ENCODE data around the gene KIFC1. TPM values are rescaled to one million over a fixed set of nuclear protein-coding genes. Genes with fewer than 3 reads are reported as not detected.

The KIFC1 gene
- total and polyA plus RNA-seq, 5 experiments from 2014 or later: 0.26 to 1.2 (median 0.53) TPM; not detected in 1

DNA sequence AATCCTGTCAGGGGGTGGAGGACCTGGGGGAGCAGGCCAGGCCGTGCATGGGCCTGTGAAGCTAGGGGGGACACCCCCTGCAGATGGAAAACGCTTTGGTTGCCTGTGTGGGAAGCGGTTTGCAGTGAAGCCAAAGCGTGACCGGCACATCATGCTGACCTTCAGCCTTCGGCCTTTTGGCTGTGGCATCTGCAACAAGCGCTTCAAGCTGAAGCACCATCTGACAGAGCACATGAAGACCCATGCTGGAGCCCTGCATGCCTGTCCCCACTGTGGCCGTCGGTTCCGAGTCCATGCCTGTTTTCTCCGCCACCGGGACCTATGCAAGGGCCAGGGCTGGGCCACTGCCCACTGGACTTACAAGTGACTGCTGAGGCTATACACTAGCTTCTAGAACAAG is 64.5 kb downstream of the KIFC1 start:
- ATAC-seq: no peak
- H3K4me1 Mint-ChIP-seq: peaks cover 31 to 63% (median 40%) of the 10 kb centered on the region in 4 donors
- peak overlapping the region in 2 of 10 donors; percentile 42 to 96 for H3K27ac Mint-ChIP-seq

DNA sequence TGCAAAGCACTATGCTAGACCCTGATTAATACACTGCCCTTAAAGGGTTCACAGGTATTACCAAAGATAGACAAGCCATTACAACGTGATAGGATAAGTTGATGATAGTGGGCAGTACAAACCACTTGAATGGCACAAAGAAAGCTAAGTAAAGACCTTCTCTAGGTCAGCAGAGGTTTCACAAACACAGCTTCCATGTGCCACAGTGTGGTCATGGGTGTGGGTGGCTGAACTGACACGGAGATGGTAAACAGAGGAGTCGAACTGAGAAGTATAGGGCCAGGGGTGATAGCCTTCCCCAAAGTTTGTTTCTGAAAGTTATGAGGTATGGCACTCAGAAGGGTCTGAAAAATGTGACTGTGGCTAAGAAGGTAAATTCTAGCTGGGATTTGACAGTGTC is 67.1 kb downstream of the KIFC1 start:
- no peak for ATAC-seq
- Mint-ChIP-seq H3K27me3 (peaks cover 0 to under 1% (median 0%) of the 10 kb centered on the region in 5 donors), H3K4me3 (no peak overlapping the region), H3K36me3 (peaks cover 0 to 17% (median 14%) of the 10 kb centered on the region in 3 donors), H3K27ac (no peak overlapping the region), H3K4me1 (peaks cover 22 to 39% (median 28%) of the 10 kb centered on the region in 4 donors), H3K9me3 (no peaks in the 10 kb centered on the region)
- no peak for DNase-seq
- POLR2A ChIA-PET: no interaction called here

More for the DNA sequence above, 64.5 kb downstream of the KIFC1 start:
- POLR2A ChIA-PET: interaction anchor here (0.7 to 4.2 kb wide), 3 partner anchors 25 to 124 kb away, joined by 4 to 52 read pairs (median 21); partner anchors contain the start of genes BAK1, CUTA and SYNGAP1
- Mint-ChIP-seq H3K36me3 (peaks cover 0 to 17% (median 14%) of the 10 kb centered on the region in 3 donors), H3K27me3 (no peaks in the 10 kb centered on the region), H3K9me3 (no peaks in the 10 kb centered on the region), H3K4me3 (peak overlapping the region in 8 of 10 donors; percentile 12 to 91 (median 49))
- no peak for DNase-seq

DNA sequence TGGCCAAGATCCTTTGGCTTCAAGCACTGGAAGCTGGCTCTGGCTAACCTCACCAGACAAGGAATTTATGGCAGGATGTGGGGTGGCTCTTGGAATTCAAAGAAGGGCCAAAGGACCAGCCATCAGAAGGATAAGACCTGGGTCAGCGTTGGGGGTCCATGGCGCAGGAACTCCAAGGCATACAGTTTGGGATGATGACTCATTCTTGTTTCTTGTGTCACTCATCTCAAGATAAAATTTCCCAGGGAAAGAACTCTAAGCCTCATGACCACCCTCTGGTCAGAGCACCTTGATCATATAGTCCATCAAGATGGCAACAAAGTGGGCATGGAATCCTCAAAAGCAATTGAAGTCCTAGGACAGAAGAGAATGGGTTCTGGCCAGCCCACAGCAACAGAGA is 67.6 kb downstream of the KIFC1 start:
- no peak for DNase-seq
- POLR2A ChIA-PET: no interaction called here
- Mint-ChIP-seq H3K4me1 (peaks cover 18 to 34% (median 25%) of the 10 kb centered on the region in 4 donors), H3K27ac (no peak overlapping the region), H3K27me3 (peaks cover 0 to 2% (median 0%) of the 10 kb centered on the region in 5 donors), H3K9me3 (no peaks in the 10 kb centered on the region), H3K36me3 (peaks cover 0 to 17% (median 14%) of the 10 kb centered on the region in 3 donors), H3K4me3 (no peak overlapping the region)
- ATAC-seq: no peak

Small RNA genes lying within 50 kb of the gene (microRNA-seq; reads per million reads assigned to microRNA genes)
- not detected for gene MIR5004 (ENCODE audit: borderline microRNAs expressed)

Other genes starting within 250 kb of the KIFC1 start
- gene COL11A2, start 199.4 kb upstream of the KIFC1 start, total RNA-seq: 1 to 10 TPM; 7.5 to 8.0 TPM
- gene COL11A2, start 199.4 kb upstream of the KIFC1 start, polyA plus RNA-seq: under 1 TPM; 0.08 to 0.48 (median 0.13) TPM
- gene RXRB, start 191.2 kb upstream of the KIFC1 start, total RNA-seq: 100 to 1,000 TPM; 126 to 127 TPM
- 10 to 100 TPM in 1 of 3 donors, 1 to 10 TPM in 2; 6.6 to 10.9 (median 7.3) TPM for gene RXRB, start 191.2 kb upstream of the KIFC1 start, polyA plus RNA-seq
- gene SLC39A7, start 191.0 kb upstream of the KIFC1 start, total RNA-seq: 10 to 100 TPM; 35.5 to 36.4 TPM
- 10 to 100 TPM; 18.8 to 23.8 (median 21.8) TPM for gene SLC39A7, start 191.0 kb upstream of the KIFC1 start, polyA plus RNA-seq
- gene HSD17B8, start 187.2 kb upstream of the KIFC1 start, total RNA-seq: 10 to 100 TPM; 28.7 to 29.0 TPM
- gene HSD17B8, start 187.2 kb upstream of the KIFC1 start, polyA plus RNA-seq: 10 to 100 TPM; 75.0 to 79.2 (median 75.9) TPM
- 10 to 100 TPM; 58.3 to 59.1 TPM for gene RING1, start 183.3 kb upstream of the KIFC1 start, total RNA-seq
- gene RING1, start 183.3 kb upstream of the KIFC1 start, polyA plus RNA-seq: 10 to 100 TPM; 12.1 to 12.5 (median 12.4) TPM
- gene VPS52, start 119.9 kb upstream of the KIFC1 start, total RNA-seq: 100 to 1,000 TPM; 116 TPM
- 10 to 100 TPM in 2 of 3 donors, 1 to 10 TPM in 1; 9.3 to 19.3 (median 15.2) TPM for gene VPS52, start 119.9 kb upstream of the KIFC1 start, polyA plus RNA-seq
- 1,000 to 10,000 TPM; 4,620 to 4,686 TPM for gene RPS18, start 119.7 kb upstream of the KIFC1 start, total RNA-seq
- gene RPS18, start 119.7 kb upstream of the KIFC1 start, polyA plus RNA-seq: over 10,000 TPM in 2 of 3 donors, 1,000 to 10,000 TPM in 1; 9,896 to 11,320 (median 11,293) TPM
- gene B3GALT4, start 114.7 kb upstream of the KIFC1 start, total RNA-seq: 10 to 100 TPM; 37.8 to 41.9 TPM
- gene B3GALT4, start 114.7 kb upstream of the KIFC1 start, polyA plus RNA-seq: 10 to 100 TPM; 14.5 to 20.4 (median 18.7) TPM
- 10 to 100 TPM; 53.3 to 59.0 TPM for gene WDR46, start 102.6 kb upstream of the KIFC1 start, total RNA-seq
- gene WDR46, start 102.6 kb upstream of the KIFC1 start, polyA plus RNA-seq: 10 to 100 TPM; 71.3 to 83.7 (median 74.1) TPM
- 10 to 100 TPM; 30.4 to 36.6 TPM for gene PFDN6, start 102.2 kb upstream of the KIFC1 start, total RNA-seq
- gene PFDN6, start 102.2 kb upstream of the KIFC1 start, polyA plus RNA-seq: 10 to 100 TPM; 33.4 to 38.2 (median 35.5) TPM
- 10 to 100 TPM; 60.3 to 66.4 TPM for gene RGL2, start 92.9 kb upstream of the KIFC1 start, total RNA-seq
- 1 to 10 TPM; 5.3 to 9.9 (median 7.0) TPM for gene RGL2, start 92.9 kb upstream of the KIFC1 start, polyA plus RNA-seq
- gene TAPBP, start 77.7 kb upstream of the KIFC1 start, total RNA-seq: 100 to 1,000 TPM; 212 to 215 TPM
- 100 to 1,000 TPM; 259 to 372 (median 327) TPM for gene TAPBP, start 77.7 kb upstream of the KIFC1 start, polyA plus RNA-seq
- gene ZBTB22, start 74.1 kb upstream of the KIFC1 start, total RNA-seq: 10 to 100 TPM; 29.7 to 33.6 TPM
- 10 to 100 TPM; 10.4 to 13.4 (median 10.7) TPM for gene ZBTB22, start 74.1 kb upstream of the KIFC1 start, polyA plus RNA-seq
- gene DAXX, start 68.9 kb upstream of the KIFC1 start, total RNA-seq: 10 to 100 TPM; 88.0 to 88.1 TPM
- 100 to 1,000 TPM in 1 of 3 donors, 10 to 100 TPM in 2; 77.5 to 132 (median 86.5) TPM for gene DAXX, start 68.9 kb upstream of the KIFC1 start, polyA plus RNA-seq
- gene PHF1, start 19.2 kb downstream of the KIFC1 start, total RNA-seq: 100 to 1,000 TPM; 213 to 223 TPM
- gene PHF1, start 19.2 kb downstream of the KIFC1 start, polyA plus RNA-seq: 10 to 100 TPM; 44.3 to 71.4 (median 45.3) TPM
- 100 to 1,000 TPM; 198 to 201 TPM for gene CUTA, start 26.3 kb downstream of the KIFC1 start, total RNA-seq
- 100 to 1,000 TPM; 338 to 441 (median 385) TPM for gene CUTA, start 26.3 kb downstream of the KIFC1 start, polyA plus RNA-seq
- 10 to 100 TPM; 57.0 to 66.6 TPM for gene SYNGAP1, start 28.2 kb downstream of the KIFC1 start, total RNA-seq
- gene SYNGAP1, start 28.2 kb downstream of the KIFC1 start, polyA plus RNA-seq: 1 to 10 TPM in 2 of 3 donors, under 1 TPM in 1; 0.38 to 1.9 (median 1.4) TPM
- gene ZBTB9, start 62.8 kb downstream of the KIFC1 start, total RNA-seq: 10 to 100 TPM; 10.6 to 11.9 TPM
- gene ZBTB9, start 62.8 kb downstream of the KIFC1 start, polyA plus RNA-seq: 10 to 100 TPM in 1 of 3 donors, 1 to 10 TPM in 2; 3.7 to 10.4 (median 6.4) TPM
- 10 to 100 TPM; 16.3 to 16.5 TPM for gene BAK1, start 188.5 kb downstream of the KIFC1 start, total RNA-seq
- gene BAK1, start 188.5 kb downstream of the KIFC1 start, polyA plus RNA-seq: 10 to 100 TPM; 11.8 to 20.9 (median 13.2) TPM
- gene ITPR3, start 229.5 kb downstream of the KIFC1 start, total RNA-seq: 10 to 100 TPM; 44.3 to 46.2 TPM
- 1 to 10 TPM in 2 of 3 donors, under 1 TPM in 1; 0.98 to 4.9 (median 2.4) TPM for gene ITPR3, start 229.5 kb downstream of the KIFC1 start, polyA plus RNA-seq